ENCODE results near the gene PTPRD.
"Not testable (repeated sequence)": the region's sequence is repeated elsewhere in the genome, so short reads cannot be mapped to it uniquely, and the experiment has no call there.

The PTPRD gene

DNA sequence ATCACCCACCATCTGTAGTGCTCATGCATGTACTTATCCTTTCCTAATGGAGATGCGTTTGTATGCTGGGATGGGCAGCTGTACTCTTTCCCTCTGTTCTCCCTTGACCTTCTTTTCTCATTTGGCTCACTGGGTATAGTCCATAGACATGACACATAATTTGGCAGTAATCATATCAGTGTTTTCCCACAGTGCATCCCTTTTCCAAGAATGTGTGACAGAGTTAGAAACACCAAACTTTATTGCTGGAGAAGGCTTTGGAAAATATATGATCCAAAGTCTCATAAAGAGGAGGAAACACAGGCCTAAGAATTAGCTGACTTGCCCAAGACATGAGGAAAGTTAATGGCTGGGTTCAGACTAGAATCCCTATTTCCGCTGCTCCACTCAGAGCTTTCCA, 1579.8 kb downstream of the PTPRD start:
- Mint-ChIP-seq H3K4me3 (no peak overlapping the region), H3K4me1 (no peaks in the 10 kb centered on the region), H3K27ac (no peak overlapping the region), H3K36me3 (no peaks in the 10 kb centered on the region), H3K9me3 (peaks cover 11% of the 10 kb centered on the region), H3K27me3 (no peaks in the 10 kb centered on the region)
- no peak for ATAC-seq

DNA sequence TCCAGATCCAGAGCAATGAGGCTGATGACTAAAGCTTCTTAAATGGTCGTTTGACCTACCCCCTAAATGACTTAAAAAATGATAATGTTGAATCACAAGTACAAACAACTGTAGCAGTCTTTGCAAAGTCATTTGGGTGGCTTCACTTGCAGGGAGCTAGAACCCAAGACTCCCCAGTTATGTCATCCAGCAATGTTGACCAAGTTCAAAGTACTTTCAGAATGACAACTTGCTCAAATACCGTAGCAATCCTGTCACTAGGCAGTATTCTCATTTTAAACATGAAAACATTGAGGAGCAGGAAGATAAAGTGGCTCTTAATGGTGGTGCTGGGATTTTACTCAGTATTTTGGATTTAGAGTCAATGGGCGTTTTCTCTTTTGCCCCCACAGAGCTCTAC, 1596.2 kb downstream of the PTPRD start:
- H3K4me3 Mint-ChIP-seq, result no peak overlapping the region

DNA sequence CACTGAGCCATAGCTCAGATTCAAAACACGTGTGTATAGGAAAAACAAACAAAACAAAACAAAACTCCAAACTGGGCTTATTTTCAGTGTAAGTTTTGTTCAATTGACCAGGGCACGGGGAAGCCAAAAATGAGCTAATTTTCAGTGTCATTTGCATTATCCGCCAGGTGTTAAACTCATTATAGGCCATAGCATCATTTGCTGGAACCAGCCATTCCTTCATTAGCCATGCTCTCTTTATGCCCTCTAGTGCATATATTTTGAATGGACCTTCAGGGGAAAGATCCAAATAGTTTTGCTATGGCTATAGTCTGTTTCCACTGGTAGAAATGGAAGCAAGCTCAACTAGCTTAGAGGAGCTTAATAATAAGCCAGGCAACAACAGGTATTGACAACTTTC, 1608.0 kb downstream of the PTPRD start:
- Mint-ChIP-seq H3K4me1 (no peaks in the 10 kb centered on the region), H3K9me3 (no peaks in the 10 kb centered on the region), H3K27ac (no peak overlapping the region), H3K27me3 (no peaks in the 10 kb centered on the region), H3K4me3 (no peak overlapping the region), H3K36me3 (no peaks in the 10 kb centered on the region)
- no peak for ATAC-seq

More for the DNA sequence above, 1596.2 kb downstream of the PTPRD start:
- Mint-ChIP-seq H3K9me3 (peaks cover 3% of the 10 kb centered on the region), H3K27me3 (no peaks in the 10 kb centered on the region), H3K27ac (no peak overlapping the region), H3K4me1 (no peaks in the 10 kb centered on the region), H3K36me3 (no peaks in the 10 kb centered on the region)
- ATAC-seq, result no peak

DNA sequence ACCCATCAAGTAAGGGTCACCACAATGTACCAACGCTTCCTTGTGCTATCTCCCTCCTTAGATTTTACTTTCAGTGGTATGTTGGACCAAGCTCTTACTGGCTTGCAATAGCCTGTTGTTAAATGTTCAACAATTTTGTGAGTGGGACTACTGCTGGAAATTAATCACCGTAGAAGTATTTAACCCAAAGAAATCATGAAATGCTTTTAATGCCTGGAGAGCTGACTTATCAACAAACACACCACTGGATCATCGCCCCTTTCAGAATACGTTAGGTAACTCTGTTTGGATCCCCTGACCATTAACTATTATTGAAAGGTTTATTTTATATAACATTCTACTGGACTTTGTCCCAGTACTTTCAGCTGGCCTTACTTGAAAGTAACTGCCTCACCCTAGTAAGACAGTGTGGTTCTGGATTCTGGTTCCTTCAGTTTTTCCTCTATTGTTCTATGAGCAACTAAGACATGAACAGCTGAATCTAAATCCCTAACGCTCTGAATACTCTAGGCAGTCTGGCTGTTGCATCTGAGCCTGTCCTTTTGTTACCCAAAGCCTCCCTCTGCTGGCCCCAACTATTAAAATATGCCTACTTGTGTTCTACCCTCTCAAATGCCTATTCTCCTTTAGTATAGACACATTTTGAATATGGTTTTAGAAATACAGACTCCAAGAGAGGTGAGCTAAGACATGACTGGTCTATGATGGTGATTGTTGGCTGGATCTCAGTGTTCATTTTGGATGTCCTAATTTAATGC, 1609.8 kb downstream of the PTPRD start:
- Mint-ChIP-seq H3K4me3 (no peak overlapping the region), H3K27ac (no peak overlapping the region), H3K27me3 (no peaks in the 10 kb centered on the region), H3K9me3 (no peaks in the 10 kb centered on the region), H3K36me3 (no peaks in the 10 kb centered on the region), H3K4me1 (no peaks in the 10 kb centered on the region)
- no peak for ATAC-seq

DNA sequence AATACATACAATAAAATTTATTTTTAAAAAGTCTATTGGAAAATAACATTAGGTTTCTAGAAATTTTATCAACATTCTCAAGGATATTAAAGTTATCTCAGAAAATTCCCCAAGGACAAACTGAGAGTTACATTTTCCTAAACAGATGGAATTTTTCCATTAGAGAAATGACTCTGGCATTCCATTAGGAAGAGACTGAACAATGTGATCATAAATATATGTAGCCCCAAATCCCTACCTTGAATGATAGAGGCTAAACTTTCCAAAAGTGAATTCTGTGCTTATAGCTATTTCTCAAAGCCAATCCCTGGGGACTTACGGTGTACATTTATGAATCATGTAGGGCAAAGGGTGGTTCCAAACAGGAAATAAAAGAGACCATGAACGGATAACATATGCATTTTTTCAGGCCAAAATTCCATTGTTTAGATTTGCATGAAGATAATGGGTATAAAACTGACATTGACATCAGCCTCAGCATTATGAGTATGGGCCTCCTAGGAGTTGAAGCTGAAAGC, 1632.2 kb downstream of the PTPRD start:
- Mint-ChIP-seq H3K4me3 (no peak overlapping the region), H3K27ac (no peak overlapping the region), H3K36me3 (no peaks in the 10 kb centered on the region), H3K4me1 (no peaks in the 10 kb centered on the region), H3K27me3 (no peaks in the 10 kb centered on the region), H3K9me3 (no peaks in the 10 kb centered on the region)
- ATAC-seq, result no peak

DNA sequence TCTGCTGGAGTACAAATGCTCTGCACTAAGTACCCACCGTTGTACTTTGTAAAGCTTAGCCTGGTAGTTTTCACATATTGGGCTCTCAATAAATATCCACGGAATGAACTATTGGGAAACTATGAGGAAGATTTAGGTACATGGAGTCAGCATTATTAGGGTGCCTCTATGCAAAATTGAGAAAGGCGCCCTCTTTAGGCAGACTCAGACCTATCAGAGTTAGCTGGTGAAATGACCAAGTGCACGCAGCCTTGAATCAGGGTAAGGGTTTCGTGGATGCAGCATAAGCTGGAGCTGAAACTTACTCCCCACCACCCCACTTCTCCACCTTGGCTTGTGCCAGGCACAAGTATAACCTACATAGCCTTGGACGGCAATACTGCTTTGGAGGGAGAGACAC, 1634.5 kb downstream of the PTPRD start:
- Mint-ChIP-seq H3K4me3 (no peak overlapping the region), H3K36me3 (no peaks in the 10 kb centered on the region), H3K27me3 (no peaks in the 10 kb centered on the region), H3K9me3 (no peaks in the 10 kb centered on the region), H3K4me1 (no peaks in the 10 kb centered on the region), H3K27ac (no peak overlapping the region)
- ATAC-seq, result no peak

DNA sequence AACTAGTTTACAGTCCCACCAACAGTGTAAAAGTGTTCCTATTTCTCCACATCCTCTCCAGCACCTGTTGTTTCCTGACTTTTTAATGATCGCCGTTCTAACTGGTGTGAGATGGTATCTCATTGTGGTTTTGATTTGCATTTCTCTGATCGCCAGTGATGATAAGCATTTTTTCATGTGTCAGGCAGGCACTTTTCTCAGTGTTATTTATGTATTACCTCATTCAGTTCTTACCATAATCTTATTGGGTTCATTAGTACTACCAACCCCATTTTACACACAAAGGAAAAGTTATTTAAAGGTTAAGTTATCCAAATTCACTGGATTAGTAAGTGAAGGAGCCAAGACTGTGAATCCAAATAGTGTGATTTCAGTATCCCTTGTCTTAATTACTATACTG, 1644.5 kb downstream of the PTPRD start:
- not testable (repeated sequence) for H3K4me3 Mint-ChIP-seq, H3K27me3 Mint-ChIP-seq, H3K9me3 Mint-ChIP-seq, ATAC-seq, H3K4me1 Mint-ChIP-seq, H3K36me3 Mint-ChIP-seq, H3K27ac Mint-ChIP-seq

DNA sequence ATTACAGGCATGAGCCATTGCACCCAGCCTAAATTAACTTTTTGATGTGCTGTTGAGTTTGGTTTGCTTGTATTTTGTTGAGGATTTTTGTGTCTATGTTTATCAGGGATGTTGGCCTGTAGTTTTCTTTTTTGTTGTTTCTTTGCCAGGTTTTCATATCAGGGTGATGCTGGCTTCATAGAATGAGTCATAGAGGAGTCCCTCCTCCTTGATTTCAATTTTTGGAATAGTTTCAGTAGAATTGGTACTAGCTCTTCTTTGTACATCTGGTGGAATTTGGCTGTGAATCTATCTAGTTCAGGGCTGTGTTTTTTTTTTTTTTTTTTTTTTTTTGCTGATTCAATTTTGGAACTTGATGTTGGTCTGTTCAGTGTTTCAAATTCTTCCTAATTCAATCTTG, 1648.9 kb downstream of the PTPRD start:
- ATAC-seq, result no peak
- Mint-ChIP-seq H3K9me3 (peaks cover 7% of the 10 kb centered on the region), H3K4me1 (no peaks in the 10 kb centered on the region)

DNA sequence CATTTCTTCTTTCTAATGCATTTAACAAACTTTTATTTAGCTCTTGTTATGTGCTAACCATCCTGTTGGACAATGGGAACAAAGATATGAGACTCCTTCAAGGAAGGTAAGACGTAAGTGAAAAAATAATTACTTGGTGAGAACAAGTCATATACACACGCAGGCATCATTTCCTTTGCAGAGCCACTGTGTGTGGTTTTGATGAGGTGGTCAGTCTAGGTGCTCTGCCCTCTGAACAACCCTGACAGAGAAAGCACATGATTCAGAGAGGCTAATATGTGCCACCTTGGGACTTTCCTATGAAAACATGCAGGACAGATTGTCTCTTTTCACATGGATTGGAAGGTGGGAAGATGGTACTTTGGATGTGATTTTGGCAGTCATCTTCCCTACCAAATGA, 1650.7 kb downstream of the PTPRD start:
- H3K4me1 Mint-ChIP-seq, result no peaks in the 10 kb centered on the region
- H3K4me3 Mint-ChIP-seq, result no peak overlapping the region
- H3K27me3 Mint-ChIP-seq, result no peaks in the 10 kb centered on the region
- ATAC-seq, result no peak
- H3K9me3 Mint-ChIP-seq, result peaks cover 7% of the 10 kb centered on the region
- no peaks in the 10 kb centered on the region for H3K36me3 Mint-ChIP-seq
- no peak overlapping the region for H3K27ac Mint-ChIP-seq

More for the DNA sequence above, 1648.9 kb downstream of the PTPRD start:
- H3K27me3 Mint-ChIP-seq, result no peaks in the 10 kb centered on the region
- H3K27ac Mint-ChIP-seq, result no peak overlapping the region
- no peaks in the 10 kb centered on the region for H3K36me3 Mint-ChIP-seq
- no peak overlapping the region for H3K4me3 Mint-ChIP-seq

DNA sequence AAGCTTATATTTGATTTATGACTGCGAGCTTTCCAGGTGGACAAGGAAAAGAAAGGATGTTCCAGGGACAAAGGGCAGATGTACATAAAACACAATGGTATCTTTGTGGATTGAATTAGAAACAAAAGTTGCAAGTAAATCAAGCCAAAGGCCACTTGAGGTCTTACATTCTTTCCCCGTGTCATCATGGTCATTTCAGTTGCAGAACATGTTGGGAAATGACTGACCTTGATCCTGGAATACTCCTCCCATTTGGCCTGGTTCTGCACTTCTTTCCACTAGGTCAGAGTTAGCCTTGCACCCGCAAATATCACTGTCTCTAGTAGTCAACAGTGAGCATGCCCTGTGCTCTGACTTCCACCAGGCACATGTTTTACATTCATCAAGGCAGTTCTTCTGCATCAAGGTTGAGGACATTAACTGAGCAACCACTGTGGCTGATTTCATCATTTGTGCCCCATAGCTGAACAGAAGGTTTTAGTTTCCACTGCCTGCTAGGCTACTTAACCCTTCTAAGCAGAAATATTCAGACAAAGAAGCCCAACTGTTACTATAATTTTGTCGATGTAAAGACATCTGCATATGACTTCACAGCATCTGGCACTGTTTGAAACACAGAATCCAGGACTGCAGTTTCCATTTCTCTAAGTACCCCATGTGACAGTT, 1651.5 kb downstream of the PTPRD start:
- H3K27me3 Mint-ChIP-seq, result no peaks in the 10 kb centered on the region
- no peaks in the 10 kb centered on the region for H3K4me1 Mint-ChIP-seq
- H3K4me3 Mint-ChIP-seq, result no peak overlapping the region
- H3K27ac Mint-ChIP-seq, result no peak overlapping the region
- no peak for ATAC-seq
- peaks cover 7% of the 10 kb centered on the region for H3K9me3 Mint-ChIP-seq
- H3K36me3 Mint-ChIP-seq, result no peaks in the 10 kb centered on the region

DNA sequence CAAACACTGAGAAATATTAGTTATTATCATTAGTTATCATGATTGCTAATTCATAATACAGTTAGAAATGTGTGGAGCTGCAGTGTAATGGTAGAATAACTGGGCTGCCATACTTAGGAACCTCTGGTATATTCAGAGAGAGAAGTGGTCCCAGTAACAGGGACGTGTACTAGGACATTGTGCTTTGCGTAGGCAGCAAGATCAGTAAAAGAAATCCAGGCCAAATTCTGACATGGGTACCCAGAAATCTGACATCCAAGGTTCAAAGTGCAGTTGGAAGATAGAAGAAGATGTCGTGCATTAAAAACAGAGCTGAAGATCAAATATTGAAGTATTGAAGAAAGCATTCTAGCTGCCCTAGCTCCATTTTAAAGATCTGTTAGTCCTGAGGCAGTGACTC, 1652.5 kb downstream of the PTPRD start:
- no peak for ATAC-seq
- no peaks in the 10 kb centered on the region for H3K36me3 Mint-ChIP-seq
- H3K27ac Mint-ChIP-seq, result no peak overlapping the region
- no peak overlapping the region for H3K4me3 Mint-ChIP-seq
- peaks cover 5% of the 10 kb centered on the region for H3K9me3 Mint-ChIP-seq
- H3K4me1 Mint-ChIP-seq, result no peaks in the 10 kb centered on the region
- no peaks in the 10 kb centered on the region for H3K27me3 Mint-ChIP-seq

DNA sequence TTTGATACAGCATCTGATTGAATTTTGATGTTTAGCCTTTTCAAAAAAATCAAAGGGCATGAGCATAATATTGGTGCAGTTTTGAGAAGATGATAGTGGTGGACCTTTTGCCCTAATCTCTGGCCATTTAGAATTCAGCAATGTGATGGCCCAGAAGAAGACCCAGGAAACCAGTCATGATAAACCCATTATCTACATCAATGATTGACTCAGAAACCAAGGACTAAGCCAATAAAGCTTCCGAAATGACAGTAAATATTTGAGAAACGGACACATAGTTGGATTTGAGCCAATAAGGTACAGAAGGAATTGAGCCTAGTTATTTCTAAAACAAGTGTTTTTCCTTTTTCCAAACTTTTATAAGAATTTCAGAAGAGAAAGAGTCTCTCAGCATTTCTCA, 1654.4 kb downstream of the PTPRD start:
- Mint-ChIP-seq H3K4me3 (no peak overlapping the region), H3K9me3 (peaks cover 5% of the 10 kb centered on the region), H3K27me3 (no peaks in the 10 kb centered on the region), H3K27ac (no peak overlapping the region), H3K4me1 (no peaks in the 10 kb centered on the region), H3K36me3 (no peaks in the 10 kb centered on the region)
- no peak for ATAC-seq

DNA sequence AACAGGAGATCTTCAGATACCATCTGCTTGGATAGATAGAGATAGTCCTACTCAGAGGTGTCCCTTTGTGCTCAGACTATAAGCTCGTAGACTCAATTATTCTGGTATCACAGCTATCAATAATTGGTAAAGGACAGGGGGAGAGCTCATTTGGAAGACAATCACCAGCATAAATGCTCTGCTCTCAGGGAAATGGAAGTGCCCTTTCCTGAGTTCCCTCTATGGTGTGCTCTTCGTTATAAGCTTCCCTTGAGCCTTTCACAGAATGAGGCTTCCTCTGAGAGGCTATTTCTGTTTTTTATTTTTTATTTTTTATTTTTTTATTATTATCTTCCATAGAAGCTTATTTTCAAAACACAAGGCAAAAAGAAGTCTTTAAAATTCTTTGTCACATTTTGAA, 1657.5 kb downstream of the PTPRD start:
- H3K4me3 Mint-ChIP-seq, result no peak overlapping the region
- H3K4me1 Mint-ChIP-seq, result no peaks in the 10 kb centered on the region
- H3K9me3 Mint-ChIP-seq, result peaks cover 4% of the 10 kb centered on the region
- H3K36me3 Mint-ChIP-seq, result no peaks in the 10 kb centered on the region
- H3K27ac Mint-ChIP-seq, result no peak overlapping the region
- no peak for ATAC-seq
- H3K27me3 Mint-ChIP-seq, result no peaks in the 10 kb centered on the region

DNA sequence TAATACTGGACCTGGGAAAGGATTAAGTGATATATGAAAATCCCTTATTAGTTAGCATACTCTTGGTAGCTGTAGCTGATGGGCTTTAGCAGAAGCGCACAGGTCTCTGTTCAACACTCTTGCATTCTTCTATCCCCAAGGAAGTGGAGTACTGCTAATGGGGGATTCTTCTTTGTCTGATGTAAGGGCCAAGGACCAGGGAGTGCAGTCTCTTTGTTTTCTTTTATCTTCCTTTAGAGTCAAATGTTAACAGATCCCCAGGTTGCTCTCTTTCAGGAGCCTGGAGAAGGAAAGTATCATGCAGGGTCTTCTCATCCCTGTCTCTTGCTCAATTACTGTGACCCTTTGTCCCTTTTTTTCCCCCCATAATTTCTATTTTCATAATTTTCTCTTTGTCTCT, 1666.3 kb downstream of the PTPRD start:
- H3K36me3 Mint-ChIP-seq, result no peaks in the 10 kb centered on the region
- no peak for ATAC-seq

DNA sequence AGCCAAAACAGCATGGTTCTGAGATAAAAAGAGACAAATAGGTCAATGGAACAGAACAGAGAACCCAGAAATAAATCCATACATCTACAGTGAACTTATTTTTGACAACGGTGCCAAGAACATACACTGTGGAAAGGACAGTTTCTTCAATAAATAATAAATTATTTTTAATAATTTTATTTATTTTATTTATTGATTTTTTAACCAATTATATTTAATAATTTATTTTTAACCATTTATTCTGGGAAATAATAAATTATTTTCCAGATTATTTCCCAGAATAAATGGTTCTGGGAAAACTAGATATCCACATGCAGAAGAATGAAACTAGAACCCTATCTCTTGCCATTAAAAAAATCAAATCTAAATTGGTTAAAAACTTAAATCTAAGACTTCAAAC, 1669.4 kb downstream of the PTPRD start:
- Mint-ChIP-seq H3K27me3 (no peaks in the 10 kb centered on the region), H3K9me3 (peaks cover 7% of the 10 kb centered on the region), H3K27ac (no peak overlapping the region), H3K4me1 (no peaks in the 10 kb centered on the region), H3K36me3 (no peaks in the 10 kb centered on the region), H3K4me3 (no peak overlapping the region)
- no peak for ATAC-seq

More for the DNA sequence above, 1666.3 kb downstream of the PTPRD start:
- H3K9me3 Mint-ChIP-seq, result peaks cover 5% of the 10 kb centered on the region
- no peak overlapping the region for H3K27ac Mint-ChIP-seq
- no peaks in the 10 kb centered on the region for H3K27me3 Mint-ChIP-seq
- H3K4me1 Mint-ChIP-seq, result no peaks in the 10 kb centered on the region
- H3K4me3 Mint-ChIP-seq, result no peak overlapping the region

DNA sequence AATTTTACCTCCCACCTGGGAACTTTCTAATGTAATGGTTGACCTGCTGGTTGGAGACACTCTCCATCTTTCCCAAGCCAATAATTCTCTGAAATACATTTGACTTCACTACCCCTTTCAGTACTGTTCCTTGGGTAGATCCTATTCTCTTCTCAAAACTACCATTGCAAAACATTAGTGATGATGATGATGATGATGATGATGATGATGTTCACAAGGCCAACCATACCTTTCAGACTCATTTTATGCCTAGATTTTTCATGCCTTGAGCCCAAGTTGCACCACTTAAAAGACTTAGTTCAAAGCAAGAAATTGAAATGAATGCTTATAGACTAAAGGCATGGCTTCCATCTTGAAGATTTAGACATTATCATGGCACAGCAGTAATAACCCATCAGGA, 1672.2 kb downstream of the PTPRD start:
- Mint-ChIP-seq H3K36me3 (no peaks in the 10 kb centered on the region), H3K27me3 (no peaks in the 10 kb centered on the region), H3K4me1 (no peaks in the 10 kb centered on the region), H3K27ac (no peak overlapping the region), H3K4me3 (no peak overlapping the region), H3K9me3 (peaks cover 7% of the 10 kb centered on the region)
- ATAC-seq, result no peak
